Central memory CD8-positive, alpha-beta T cell (primary cell): ENCODE results near the gene AKAP4.

ENCODE experiments used
- ATAC-seq: fragments of 150-1000 bp; cut with Tn5 transposase; replicated peaks from 2 replicates; pipeline ENCODE4 v1.10.0; 2022; ENCODE audit warnings: mild to moderate bottlenecking, moderate FRiP score, moderate number of reproducible peaks; ENCODE audit not compliant: poor library complexity, severe bottlenecking; ENCODE audit errors: extremely low read depth
- DNase-seq, 2 donors: peaks; one replicate each; pipeline ENCODE4 v3.0.0; 2021; ENCODE audit warnings: low spot score in 2 of 2
- H3K27ac Mint-ChIP-seq: one replicate; pipeline ENCODE4 v1.8.0; 2022; ENCODE audit warnings: low read depth, mild to moderate bottlenecking, moderate library complexity, mixed read lengths
- H3K27me3 Mint-ChIP-seq: one replicate; pipeline ENCODE4 v1.8.0; 2022; ENCODE audit warnings: mixed read lengths
- H3K36me3 Mint-ChIP-seq: one replicate; pipeline ENCODE4 v1.8.0; 2022; ENCODE audit warnings: mild to moderate bottlenecking, moderate library complexity, mixed read lengths; ENCODE audit not compliant: insufficient read depth
- H3K4me1 Mint-ChIP-seq: one replicate; pipeline ENCODE4 v1.8.0; 2022; ENCODE audit warnings: mixed read lengths
- H3K4me3 Mint-ChIP-seq: one replicate; pipeline ENCODE4 v1.8.0; 2022; ENCODE audit warnings: mild to moderate bottlenecking, moderate library complexity, mixed read lengths
- H3K9me3 Mint-ChIP-seq: one replicate; pipeline ENCODE4 v1.8.0; 2022; ENCODE audit warnings: mixed read lengths

The AKAP4 gene

GRCh38 chrX:50165727-50166126, 35.1 kb downstream of the AKAP4 start:
- H3K4me1 Mint-ChIP-seq, result no peaks in the 10 kb centered on the region
- ATAC-seq, result no peak

GRCh38 chrX:50161127-50161526, 39.7 kb downstream of the AKAP4 start:
- Mint-ChIP-seq H3K27ac (no peak overlapping the region), H3K4me1 (no peaks in the 10 kb centered on the region), H3K36me3 (no peaks in the 10 kb centered on the region), H3K4me3 (no peak overlapping the region), H3K9me3 (no peaks in the 10 kb centered on the region), H3K27me3 (no peaks in the 10 kb centered on the region)
- no peak for ATAC-seq
- no peak for DNase-seq

More at GRCh38 chrX:50165727-50166126, 35.1 kb downstream of the AKAP4 start:
- no peaks in the 10 kb centered on the region for H3K27me3 Mint-ChIP-seq
- no peak overlapping the region for H3K4me3 Mint-ChIP-seq
- no peak for DNase-seq
- no peak overlapping the region for H3K27ac Mint-ChIP-seq
- no peaks in the 10 kb centered on the region for H3K9me3 Mint-ChIP-seq
- H3K36me3 Mint-ChIP-seq, result no peaks in the 10 kb centered on the region

- no peaks in the 10 kb centered on the region for H3K27me3 Mint-ChIP-seq
- no peaks in the 10 kb centered on the region for H3K36me3 Mint-ChIP-seq
Observed at GRCh38 chrX:50158593-50158992, 42.2 kb downstream of the AKAP4 start.

GRCh38 chrX:50157545-50158135, 43.2 kb downstream of the AKAP4 start:
- ATAC-seq (no peak), DNase-seq (no peak)
- no peaks in the 10 kb centered on the region for H3K4me1 Mint-ChIP-seq
- no peaks in the 10 kb centered on the region for H3K27me3 Mint-ChIP-seq
- H3K4me3 Mint-ChIP-seq, result no peak overlapping the region
- no peaks in the 10 kb centered on the region for H3K9me3 Mint-ChIP-seq
- H3K36me3 Mint-ChIP-seq, result no peaks in the 10 kb centered on the region
- H3K27ac Mint-ChIP-seq, result no peak overlapping the region

More at GRCh38 chrX:50158593-50158992, 42.2 kb downstream of the AKAP4 start:
- no peaks in the 10 kb centered on the region for H3K9me3 Mint-ChIP-seq
- ATAC-seq (no peak), DNase-seq (no peak)
- H3K4me1 Mint-ChIP-seq, result no peaks in the 10 kb centered on the region
- H3K4me3 Mint-ChIP-seq, result no peak overlapping the region
- H3K27ac Mint-ChIP-seq, result no peak overlapping the region

GRCh38 chrX:50154429-50154828, 46.4 kb downstream of the AKAP4 start:
- DNase-seq, result no peak
- Mint-ChIP-seq H3K9me3 (no peaks in the 10 kb centered on the region), H3K4me3 (no peak overlapping the region), H3K27me3 (no peaks in the 10 kb centered on the region), H3K4me1 (no peaks in the 10 kb centered on the region), H3K27ac (no peak overlapping the region), H3K36me3 (no peaks in the 10 kb centered on the region)
- no peak for ATAC-seq

- H3K27me3 Mint-ChIP-seq, result no peaks in the 10 kb centered on the region
- ATAC-seq (no peak), DNase-seq (no peak)
- no peaks in the 10 kb centered on the region for H3K36me3 Mint-ChIP-seq
- H3K9me3 Mint-ChIP-seq, result no peaks in the 10 kb centered on the region
- H3K27ac Mint-ChIP-seq, result no peak overlapping the region
- H3K4me3 Mint-ChIP-seq, result no peak overlapping the region
- no peaks in the 10 kb centered on the region for H3K4me1 Mint-ChIP-seq
Observed at GRCh38 chrX:50152456-50152855, 48.4 kb downstream of the AKAP4 start.

- H3K36me3 Mint-ChIP-seq, result no peaks in the 10 kb centered on the region
- DNase-seq (no peak), ATAC-seq (no peak)
- no peak overlapping the region for H3K27ac Mint-ChIP-seq
- H3K27me3 Mint-ChIP-seq, result no peaks in the 10 kb centered on the region
- H3K4me3 Mint-ChIP-seq, result no peak overlapping the region
- H3K4me1 Mint-ChIP-seq, result no peaks in the 10 kb centered on the region
- no peaks in the 10 kb centered on the region for H3K9me3 Mint-ChIP-seq
Observed at GRCh38 chrX:50147972-50148371, 52.8 kb downstream of the AKAP4 start.
